A673 (cell line): ENCODE measurements around the gene HSPG2.

Experiments
- EZH2 ChIP-seq: fragments of 200-600 bp; sonication (generic); IDR thresholded peaks from 2 replicates; pipeline ENCODE4 v1.6.1; 2017; ENCODE audit warnings: borderline replicate concordance, low read depth, mild to moderate bottlenecking, mixed read lengths, antibody characterized with exemption, low read length; ENCODE audit not compliant: poor library complexity, severe bottlenecking
- TF ChIP-seq, protein P1 (sequence below): fragments of 300-800, 200-600 bp; sonication (generic); conservative IDR thresholded peaks from 2 replicates; pipeline ENCODE4 v1.5.1; 2017; ENCODE audit warnings: low read depth, mild to moderate bottlenecking, antibody characterized with exemption, low read length, moderate library complexity, mixed read lengths

DNA sequence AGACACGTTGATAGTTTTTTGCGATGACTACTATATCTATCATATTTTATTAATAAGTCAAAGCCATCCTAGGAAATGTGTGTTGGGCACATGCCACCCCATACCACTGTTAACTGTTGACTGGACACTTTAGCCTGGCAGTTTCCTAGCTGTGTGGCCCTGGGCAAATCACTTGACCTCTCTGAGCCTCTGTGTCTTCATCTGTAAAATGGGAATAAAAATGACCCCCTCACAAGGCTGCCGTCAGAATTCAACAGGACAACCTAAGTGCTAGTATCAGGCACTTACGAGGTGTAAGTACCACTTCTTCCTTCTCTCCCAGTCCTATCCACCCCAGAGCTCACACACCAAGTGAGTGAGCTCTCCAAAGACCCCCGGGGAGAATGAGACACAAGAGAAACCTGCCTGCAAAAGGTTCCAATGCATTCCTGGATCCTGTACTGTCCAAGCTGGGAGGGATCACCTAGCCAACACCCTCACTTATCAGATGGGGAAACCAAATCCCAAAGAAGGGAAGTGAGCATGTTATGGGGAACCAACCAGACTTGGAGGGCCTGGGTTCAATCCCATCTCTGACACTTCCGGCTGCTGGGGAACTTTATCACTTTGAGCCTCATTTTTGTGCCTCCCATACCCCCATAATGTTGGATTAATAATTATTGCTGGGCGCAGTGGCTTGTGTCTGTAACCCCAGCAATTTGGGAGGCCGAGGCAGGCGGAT is 24.9 kb downstream of the HSPG2 start:
- TF ChIP-seq, protein P1, sequence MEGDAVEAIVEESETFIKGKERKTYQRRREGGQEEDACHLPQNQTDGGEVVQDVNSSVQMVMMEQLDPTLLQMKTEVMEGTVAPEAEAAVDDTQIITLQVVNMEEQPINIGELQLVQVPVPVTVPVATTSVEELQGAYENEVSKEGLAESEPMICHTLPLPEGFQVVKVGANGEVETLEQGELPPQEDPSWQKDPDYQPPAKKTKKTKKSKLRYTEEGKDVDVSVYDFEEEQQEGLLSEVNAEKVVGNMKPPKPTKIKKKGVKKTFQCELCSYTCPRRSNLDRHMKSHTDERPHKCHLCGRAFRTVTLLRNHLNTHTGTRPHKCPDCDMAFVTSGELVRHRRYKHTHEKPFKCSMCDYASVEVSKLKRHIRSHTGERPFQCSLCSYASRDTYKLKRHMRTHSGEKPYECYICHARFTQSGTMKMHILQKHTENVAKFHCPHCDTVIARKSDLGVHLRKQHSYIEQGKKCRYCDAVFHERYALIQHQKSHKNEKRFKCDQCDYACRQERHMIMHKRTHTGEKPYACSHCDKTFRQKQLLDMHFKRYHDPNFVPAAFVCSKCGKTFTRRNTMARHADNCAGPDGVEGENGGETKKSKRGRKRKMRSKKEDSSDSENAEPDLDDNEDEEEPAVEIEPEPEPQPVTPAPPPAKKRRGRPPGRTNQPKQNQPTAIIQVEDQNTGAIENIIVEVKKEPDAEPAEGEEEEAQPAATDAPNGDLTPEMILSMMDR, result no peak
- TF ChIP-seq EZH2, result no peak
